ENCODE measurements around the gene PRPF40A. TPM values are rescaled to one million over a fixed set of nuclear protein-coding genes. Genes with fewer than 3 reads are reported as not detected.

PRPF40A gene
- total and polyA plus RNA-seq, 2 of the 8 experiments (the other 6 are each of a cell fraction or from before 2014, with no cell fraction given), result 85.5 to 176 TPM

DNA sequence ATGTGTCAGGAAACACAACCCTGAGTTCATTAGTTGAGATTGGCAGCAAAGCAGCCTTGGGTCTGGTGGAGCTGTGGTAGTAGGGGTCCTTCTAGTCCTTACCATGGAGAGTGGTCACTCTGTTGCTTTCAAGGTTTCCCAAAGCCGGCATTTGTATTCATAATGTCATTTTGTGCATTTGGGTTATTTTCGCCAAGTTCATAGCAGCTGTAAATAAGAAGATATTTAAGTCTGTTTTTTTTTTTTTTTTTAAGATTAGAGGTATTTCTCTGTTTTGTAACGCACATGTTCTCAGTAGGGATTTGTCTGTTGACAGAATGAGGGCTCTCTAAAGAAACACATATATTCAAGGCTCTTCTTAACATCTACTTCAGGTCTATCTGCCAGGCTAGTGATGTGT is 114.1 kb downstream of the PRPF40A start:
- peaks cover 0 to 11% (median 3%) of the 10 kb centered on the region in 4 experiments; a peak in 4 of 8 replicates for H3K36me3 ChIP-seq (ENCODE audit: control insufficient read depth in 2 of 4, insufficient read depth in 4 of 4, low read length in 3 of 4)
- no peak overlapping the region for H3K56ac ChIP-seq (replicated peaks; ENCODE audit: insufficient read length, low read depth, low read length)
- FAIRE-seq (no peak), DNase-seq (ENCODE audit: low read depth in 1 of 2, low spot score in 2 of 2) (no peak)
- no peaks in the 10 kb centered on the region for H3K23me2 ChIP-seq (ENCODE audit: low read depth, low read length)
- 88% methylated on average over 3 of the region's 3 CpGs; no CpG with 5 or more reads in 1 of the 2 experiments for WGBS, 2 experiments (ENCODE audit: extremely low coverage in 1 of 2, insufficient coverage in 1 of 2, insufficient read length in 1 of 2, insufficient replicate concordance in 2 of 2, low coverage in 1 of 2, low lambda C conversion rate in 2 of 2, missing lambda C conversion rate in 1 of 2)
- H3K4me2 ChIP-seq (ENCODE audit: insufficient read depth in 1 of 2, low read depth in 2 of 2, low read length in 2 of 2), result no peak overlapping the region
- no peaks in the 10 kb centered on the region for H4K20me1 ChIP-seq (replicated peaks in 1 of 2; ENCODE audit: control insufficient read depth in 1 of 2, insufficient read depth in 2 of 2, low read length in 2 of 2)
- H2AFZ ChIP-seq (ENCODE audit: low read length), result no peak overlapping the region
- H3K23ac ChIP-seq (ENCODE audit: insufficient read length), result no peak overlapping the region
- H3K9ac ChIP-seq (replicated peaks in 1 of 4; ENCODE audit: extremely low read depth in 1 of 4, low read depth in 3 of 4, low read length in 3 of 4), result no peak overlapping the region
- H3K9me3 ChIP-seq (ENCODE audit: insufficient read depth in 2 of 2, low read depth in 1 of 2, low read length in 1 of 2), result no peaks in the 10 kb centered on the region
- H2BK5ac ChIP-seq (ENCODE audit: low read depth, low read length), result no peak overlapping the region
- no peak overlapping the region for H4K91ac ChIP-seq (replicated peaks; ENCODE audit: insufficient read length, low read length)
- H3K4ac ChIP-seq (replicated peaks; ENCODE audit: insufficient read length, low read depth, low read length), result no peak overlapping the region
- no peak overlapping the region for H2AK5ac ChIP-seq (ENCODE audit: low read depth, low read length)
- no peak overlapping the region for H3K18ac ChIP-seq (ENCODE audit: extremely low read depth, low read length)
- H3K27ac ChIP-seq (ENCODE audit: low read depth, low read length), result no peak overlapping the region
- no peak overlapping the region for H2BK12ac ChIP-seq (ENCODE audit: low read depth, low read length)
- H2BK120ac ChIP-seq (replicated peaks; ENCODE audit: low read depth, low read length), result no peak overlapping the region
- H3K27me3 ChIP-seq (replicated peaks in 1 of 4; ENCODE audit: control insufficient read depth in 3 of 4, extremely low read depth in 1 of 4, insufficient read depth in 3 of 4, low read length in 3 of 4), result no peaks in the 10 kb centered on the region
- no peak overlapping the region for H3K4me3 ChIP-seq (ENCODE audit: extremely low read depth in 1 of 4, insufficient read depth in 2 of 4, low read depth in 3 of 4, low read length in 4 of 4)
- CTCF ChIA-PET (ENCODE audit: partially characterized antibody), result interaction anchor here (3.0 kb wide), 1 partner anchor 33 kb away, joined by 8 read pairs; no protein-coding TSS in a partner anchor
- peaks cover 0 to 7% (median 3%) of the 10 kb centered on the region in 4 experiments; a peak in 2 of 7 replicates for H3K4me1 ChIP-seq (replicated peaks in 1 of 4; ENCODE audit: control insufficient read depth in 3 of 4, insufficient read depth in 4 of 4, low read length in 3 of 4)
- H2BK20ac ChIP-seq (ENCODE audit: low read length), result no peak overlapping the region
- H3K79me1 ChIP-seq (ENCODE audit: low read depth, low read length), result no peaks in the 10 kb centered on the region; the same call in 1 of the 2 replicates
- POLR2A ChIA-PET (ENCODE audit: partially characterized antibody), result interaction anchor here (0.6 kb wide), 1 partner anchor 10 kb away, joined by 3 read pairs; no protein-coding TSS in a partner anchor
- H2BK15ac ChIP-seq (ENCODE audit: low read length), result no peak overlapping the region
- TF ChIP-seq EZH2 (IDR thresholded peaks at IDR 0.05; ENCODE audit: low read depth, low read length, severe bottlenecking) (no peak), E2F6 (IDR thresholded peaks at IDR 0.05) (no peak)
- no peak overlapping the region for H3K14ac ChIP-seq (ENCODE audit: insufficient read length)
- no peaks in the 10 kb centered on the region for H3K79me2 ChIP-seq (ENCODE audit: control insufficient read depth in 1 of 2, insufficient read depth in 2 of 2, low read length in 2 of 2)
- H4K8ac ChIP-seq (ENCODE audit: extremely low read depth, insufficient read depth, low read length), result no peak overlapping the region
- H4K5ac ChIP-seq (ENCODE audit: insufficient read length, low read depth, low read length), result no peak overlapping the region

Measured in H1 (cell line).